ENCODE measurements around the gene CRISP1.

The CRISP1 gene

GRCh38 chr6:49866485-49866943 lies at the start of gene CRISP1:
Gene CRISP1 (minus strand): TSS chr6:49866535. CDS start chr6:49857400, 9,135 bp downstream.
- no peaks in the 10 kb centered on the region for H3K4me1 ChIP-seq (ENCODE audit: insufficient read depth, low read length, poor library complexity, severe bottlenecking)

GRCh38 chr6:49915035-49915434 lies 48.7 kb upstream of the CRISP1 start:
- H3K79me2 ChIP-seq (ENCODE audit: insufficient read depth, low read length): no peaks in the 10 kb centered on the region
- no peaks in the 10 kb centered on the region for H3F3A ChIP-seq (ENCODE audit: low read depth)
- H3K9ac ChIP-seq (ENCODE audit: low read depth, low read length, poor library complexity, severe bottlenecking): no peak overlapping the region
- H3K36me3 ChIP-seq (ENCODE audit: insufficient read depth, low read length): no peaks in the 10 kb centered on the region
- no peaks in the 10 kb centered on the region for H3K4me1 ChIP-seq (ENCODE audit: insufficient read depth, low read length, poor library complexity, severe bottlenecking)
- no peaks in the 10 kb centered on the region for H3K9me2 ChIP-seq (replicated peaks; ENCODE audit: low read depth, low read length)
- no peak overlapping the region for H3K4me3 ChIP-seq (ENCODE audit: low read length, poor library complexity, severe bottlenecking)
- no peak overlapping the region for H3K4me2 ChIP-seq (ENCODE audit: low read depth, low read length, poor library complexity, severe bottlenecking)
- H4K20me1 ChIP-seq (ENCODE audit: insufficient read depth, low read length, poor library complexity, severe bottlenecking): no peaks in the 10 kb centered on the region
- no peaks in the 10 kb centered on the region for H3K9me3 ChIP-seq (ENCODE audit: insufficient read depth, low read depth, low read length)
- no peaks in the 10 kb centered on the region for H3K27me3 ChIP-seq (ENCODE audit: insufficient read depth, low read length, poor library complexity, severe bottlenecking)
- no peak overlapping the region for H2AFZ ChIP-seq (ENCODE audit: low read length)
- TF ChIP-seq EZH2phosphoT487 (IDR thresholded peaks at IDR 0.05; ENCODE audit: borderline replicate concordance): no peak
- TF ChIP-seq CTCF (conservative IDR thresholded peaks at IDR 0.05; ENCODE audit: low read length): no peak

More at GRCh38 chr6:49866485-49866943, at the start of gene CRISP1:
- TF ChIP-seq EZH2phosphoT487 (IDR thresholded peaks at IDR 0.05; ENCODE audit: borderline replicate concordance) (no peak), CTCF (conservative IDR thresholded peaks at IDR 0.05; ENCODE audit: low read length) (no peak)
- Histone ChIP-seq H3K79me2 (ENCODE audit: insufficient read depth, low read length) (no peaks in the 10 kb centered on the region), H2AFZ (ENCODE audit: low read length) (no peak within 1 kb of the TSS), H3K4me2 (ENCODE audit: low read depth, low read length, poor library complexity, severe bottlenecking) (no peak within 1 kb of the TSS), H3K36me3 (ENCODE audit: insufficient read depth, low read length) (no peaks in the 10 kb centered on the region), H3K9me2 (replicated peaks; ENCODE audit: low read depth, low read length) (no peaks in the 10 kb centered on the region), H3K27me3 (ENCODE audit: insufficient read depth, low read length, poor library complexity, severe bottlenecking) (no peaks in the 10 kb centered on the region), H3K9ac (ENCODE audit: low read depth, low read length, poor library complexity, severe bottlenecking) (no peak within 1 kb of the TSS), H3K4me3 (ENCODE audit: low read length, poor library complexity, severe bottlenecking) (no peak within 1 kb of the TSS), H3F3A (ENCODE audit: low read depth) (no peaks in the 10 kb centered on the region), H4K20me1 (ENCODE audit: insufficient read depth, low read length, poor library complexity, severe bottlenecking) (no peaks in the 10 kb centered on the region), H3K9me3 (ENCODE audit: insufficient read depth, low read depth, low read length) (no peaks in the 10 kb centered on the region)

GRCh38 chr6:49913636-49914375 lies 47.5 kb upstream of the CRISP1 start:
- H3F3A ChIP-seq (ENCODE audit: low read depth): no peaks in the 10 kb centered on the region
- no peak overlapping the region for H3K9ac ChIP-seq (ENCODE audit: low read depth, low read length, poor library complexity, severe bottlenecking)
- H3K9me2 ChIP-seq (replicated peaks; ENCODE audit: low read depth, low read length): no peaks in the 10 kb centered on the region
- no peaks in the 10 kb centered on the region for H3K79me2 ChIP-seq (ENCODE audit: insufficient read depth, low read length)
- no peaks in the 10 kb centered on the region for H3K27me3 ChIP-seq (ENCODE audit: insufficient read depth, low read length, poor library complexity, severe bottlenecking)
- no peaks in the 10 kb centered on the region for H4K20me1 ChIP-seq (ENCODE audit: insufficient read depth, low read length, poor library complexity, severe bottlenecking)
- no peak overlapping the region for H3K4me3 ChIP-seq (ENCODE audit: low read length, poor library complexity, severe bottlenecking)
- no peak overlapping the region for H2AFZ ChIP-seq (ENCODE audit: low read length)
- H3K4me2 ChIP-seq (ENCODE audit: low read depth, low read length, poor library complexity, severe bottlenecking): no peak overlapping the region
- no peaks in the 10 kb centered on the region for H3K36me3 ChIP-seq (ENCODE audit: insufficient read depth, low read length)
- no peaks in the 10 kb centered on the region for H3K9me3 ChIP-seq (ENCODE audit: insufficient read depth, low read depth, low read length)
- no peaks in the 10 kb centered on the region for H3K4me1 ChIP-seq (ENCODE audit: insufficient read depth, low read length, poor library complexity, severe bottlenecking)
- TF ChIP-seq EZH2phosphoT487 (IDR thresholded peaks at IDR 0.05; ENCODE audit: borderline replicate concordance): no peak
- TF ChIP-seq CTCF (conservative IDR thresholded peaks at IDR 0.05; ENCODE audit: low read length): no peak
